ENCODE measurements around the gene DGCR6L.
"Not testable (repeated sequence)": the region's sequence is repeated elsewhere in the genome, so short reads cannot be mapped to it uniquely, and the experiment has no call there.

GRCh38 chr22:20336561-20336960 lies 16.7 kb upstream of the DGCR6L start:
- TF ChIP-seq, protein P1, sequence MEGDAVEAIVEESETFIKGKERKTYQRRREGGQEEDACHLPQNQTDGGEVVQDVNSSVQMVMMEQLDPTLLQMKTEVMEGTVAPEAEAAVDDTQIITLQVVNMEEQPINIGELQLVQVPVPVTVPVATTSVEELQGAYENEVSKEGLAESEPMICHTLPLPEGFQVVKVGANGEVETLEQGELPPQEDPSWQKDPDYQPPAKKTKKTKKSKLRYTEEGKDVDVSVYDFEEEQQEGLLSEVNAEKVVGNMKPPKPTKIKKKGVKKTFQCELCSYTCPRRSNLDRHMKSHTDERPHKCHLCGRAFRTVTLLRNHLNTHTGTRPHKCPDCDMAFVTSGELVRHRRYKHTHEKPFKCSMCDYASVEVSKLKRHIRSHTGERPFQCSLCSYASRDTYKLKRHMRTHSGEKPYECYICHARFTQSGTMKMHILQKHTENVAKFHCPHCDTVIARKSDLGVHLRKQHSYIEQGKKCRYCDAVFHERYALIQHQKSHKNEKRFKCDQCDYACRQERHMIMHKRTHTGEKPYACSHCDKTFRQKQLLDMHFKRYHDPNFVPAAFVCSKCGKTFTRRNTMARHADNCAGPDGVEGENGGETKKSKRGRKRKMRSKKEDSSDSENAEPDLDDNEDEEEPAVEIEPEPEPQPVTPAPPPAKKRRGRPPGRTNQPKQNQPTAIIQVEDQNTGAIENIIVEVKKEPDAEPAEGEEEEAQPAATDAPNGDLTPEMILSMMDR (IDR thresholded peaks at IDR 0.05), result not testable (repeated sequence)
- not testable (repeated sequence) for TF ChIP-seq POLR2A (IDR thresholded peaks at IDR 0.05)

Data from lower leg skin (tissue), 3 donors.